GM06990 (cell line): ENCODE results near the gene WDR17.

Experiments used
- DNase-seq: peaks from one replicate; pipeline ENCODE4 v3.0.0-alpha.2; 2011; ENCODE audit not compliant: insufficient read length; ENCODE audit errors: extremely low read depth
- H3K27me3 ChIP-seq: replicated peaks from 2 replicates; pipeline ENCODE4 v1.6.0; 2011; ENCODE audit warnings: low read length; ENCODE audit not compliant: control insufficient read depth, insufficient read depth
- H3K36me3 ChIP-seq: 2 replicates; pipeline ENCODE4 v1.5.1; 2011; ENCODE audit warnings: low read length; ENCODE audit not compliant: control insufficient read depth, insufficient read depth
- H3K4me3 ChIP-seq: replicated peaks from 2 replicates; pipeline ENCODE4 v1.5.1; 2011; ENCODE audit warnings: low read depth, mild to moderate bottlenecking, control low read depth, low read length
- CTCF ChIP-seq: IDR thresholded peaks from 2 replicates; pipeline ENCODE4 v1.5.1; 2011; ENCODE audit warnings: low read length, control low read depth, mild to moderate bottlenecking, inconsistent platforms; ENCODE audit not compliant: insufficient read depth, poor library complexity, severe bottlenecking

WDR17 gene

GRCh38 chr4:176032454-176032853 lies 33.2 kb upstream of the WDR17 start:
- Histone ChIP-seq H3K4me3 (no peak overlapping the region), H3K36me3 (no peaks in the 10 kb centered on the region), H3K27me3 (no peaks in the 10 kb centered on the region)
- TF ChIP-seq CTCF = no peak
- DNase-seq = no peak

- H3K4me3 ChIP-seq = no peak overlapping the region
- H3K36me3 ChIP-seq = no peaks in the 10 kb centered on the region
- no peak for TF ChIP-seq CTCF
- no peak for DNase-seq
- H3K27me3 ChIP-seq = no peaks in the 10 kb centered on the region
Measured at GRCh38 chr4:176034499-176034898, 31.1 kb upstream of the WDR17 start.

- no peaks in the 10 kb centered on the region for H3K36me3 ChIP-seq
- H3K27me3 ChIP-seq = no peaks in the 10 kb centered on the region
- H3K4me3 ChIP-seq = no peak overlapping the region
- no peak for DNase-seq
- TF ChIP-seq CTCF = no peak
Measured at GRCh38 chr4:176034936-176035335, 30.7 kb upstream of the WDR17 start.

GRCh38 chr4:176036585-176037205 lies 28.9 kb upstream of the WDR17 start:
- Histone ChIP-seq H3K36me3 (no peaks in the 10 kb centered on the region), H3K27me3 (no peaks in the 10 kb centered on the region), H3K4me3 (no peak overlapping the region)
- DNase-seq = no peak
- TF ChIP-seq CTCF = no peak

- no peak overlapping the region for H3K4me3 ChIP-seq
- H3K27me3 ChIP-seq = no peaks in the 10 kb centered on the region
- no peaks in the 10 kb centered on the region for H3K36me3 ChIP-seq
- TF ChIP-seq CTCF = no peak
- no peak for DNase-seq
Measured at GRCh38 chr4:176038789-176039188, 26.9 kb upstream of the WDR17 start.

GRCh38 chr4:176042195-176042594 lies 23.4 kb upstream of the WDR17 start:
- Histone ChIP-seq H3K36me3 (no peaks in the 10 kb centered on the region), H3K27me3 (no peaks in the 10 kb centered on the region), H3K4me3 (no peak overlapping the region)
- no peak for DNase-seq
- TF ChIP-seq CTCF = no peak
